H1 (cell line): ENCODE results near the gene EPHA3. TPM values are rescaled to one million over a fixed set of nuclear protein-coding genes. Genes with fewer than 3 reads are reported as not detected.

ENCODE experiments used
- CTCF ChIA-PET: fragments of 300-600 bp; sonication (Branson Sonifier 250); formaldehyde crosslinking; loops from one replicate; lab custom pipeline; 2021; ENCODE audit not compliant: partially characterized antibody; lab: Charles Lee
- POLR2A ChIA-PET: fragments of 300-600 bp; sonication (Branson Sonifier 250); formaldehyde crosslinking; loops from one replicate; lab custom pipeline; 2021; ENCODE audit warnings: inconsistent platforms; ENCODE audit not compliant: partially characterized antibody; lab: Charles Lee
- DNase-seq, 2 experiments: peaks; one replicate each; pipeline versions ENCODE4 v3.0.0 to v3.0.0-alpha.2; 2010 to 2022; ENCODE audit warnings: low spot score in 2 of 2, low read depth in 1 of 2, mixed read lengths in 1 of 2
- FAIRE-seq: peaks from 2 replicates; lab custom pipeline; 2011; peaks lifted over from hg19 to GRCh38; lab: Jason Lieb, UNC
- H2AFZ ChIP-seq: 2 replicates; pipeline ENCODE4 v1.8.1; 2012; ENCODE audit warnings: low read length, inconsistent platforms
- H2AK5ac ChIP-seq: 2 replicates; pipeline ENCODE4 v1.6.1; 2013; ENCODE audit warnings: low read depth, low read length
- H2BK120ac ChIP-seq: replicated peaks from 2 replicates; pipeline ENCODE3; 2013; ENCODE audit warnings: low read depth, low read length, inconsistent platforms
- H2BK12ac ChIP-seq: 2 replicates; pipeline ENCODE4 v1.6.1; 2013; ENCODE audit warnings: low read depth, low read length
- H2BK15ac ChIP-seq: 2 replicates; pipeline ENCODE4 v1.6.1; 2013; ENCODE audit warnings: low read length
- H2BK20ac ChIP-seq: 2 replicates; pipeline ENCODE4 v1.6.1; 2013; ENCODE audit warnings: low read length
- H2BK5ac ChIP-seq: 2 replicates; pipeline ENCODE4 v1.6.1; 2013; ENCODE audit warnings: low read depth, low read length
- H3K14ac ChIP-seq: 2 replicates; pipeline ENCODE4 v1.6.1; 2013; ENCODE audit warnings: inconsistent platforms; ENCODE audit not compliant: insufficient read length
- H3K18ac ChIP-seq: 2 replicates; pipeline ENCODE4 v1.6.1; 2013; ENCODE audit warnings: low read length; ENCODE audit errors: extremely low read depth
- H3K23ac ChIP-seq: 2 replicates; pipeline ENCODE4 v1.6.1; 2013; ENCODE audit warnings: inconsistent platforms; ENCODE audit not compliant: insufficient read length
- H3K23me2 ChIP-seq: 2 replicates; pipeline ENCODE4 v1.6.1; 2013; ENCODE audit warnings: low read depth, low read length
- H3K27ac ChIP-seq: 2 replicates; pipeline ENCODE4 v1.6.1; 2011; ENCODE audit warnings: low read depth, low read length, inconsistent platforms
- H3K27me3 ChIP-seq, 4 experiments: replicated peaks in 1 of 4; 1 replicate in 1 of 4; 2 replicates in 3 of 4; pipeline versions ENCODE4 v1.6.1 to v1.8.1; 2011 to 2013; ENCODE audit warnings: low read length in 3 of 4, mild to moderate bottlenecking in 3 of 4, inconsistent platforms in 2 of 4, mixed read lengths in 2 of 4, moderate library complexity in 1 of 4; ENCODE audit not compliant: control insufficient read depth in 3 of 4, insufficient read depth in 3 of 4; ENCODE audit errors: extremely low read depth in 1 of 4
- H3K36me3 ChIP-seq, 4 experiments: 2 replicates each; pipeline versions ENCODE4 v1.6.1 to v1.8.1; 2011 to 2013; ENCODE audit warnings: mild to moderate bottlenecking in 4 of 4, low read length in 3 of 4, moderate library complexity in 2 of 4, control low read depth in 1 of 4, inconsistent platforms in 1 of 4; ENCODE audit not compliant: insufficient read depth in 4 of 4, control insufficient read depth in 2 of 4
- H3K4ac ChIP-seq: replicated peaks from 2 replicates; pipeline ENCODE3; 2013; ENCODE audit warnings: low read length, low read depth, mixed read lengths, inconsistent platforms; ENCODE audit not compliant: insufficient read length
- H3K4me1 ChIP-seq, 4 experiments: replicated peaks in 1 of 4; 1 replicate in 1 of 4; 2 replicates in 3 of 4; pipeline versions ENCODE4 v1.6.1 to v1.8.1; 2011 to 2013; ENCODE audit warnings: low read length in 3 of 4, inconsistent platforms in 2 of 4, mixed read lengths in 1 of 4; ENCODE audit not compliant: insufficient read depth in 4 of 4, control insufficient read depth in 3 of 4
- H3K4me2 ChIP-seq, 2 experiments: 2 replicates each; pipeline versions ENCODE4 v1.6.1 to v1.8.1; 2011 to 2013; ENCODE audit warnings: low read depth in 2 of 2, low read length in 2 of 2, control low read depth in 1 of 2, inconsistent platforms in 1 of 2, mild to moderate bottlenecking in 1 of 2; ENCODE audit not compliant: insufficient read depth in 1 of 2
- H3K4me3 ChIP-seq, 4 experiments: fragments of 200-600, 300-600 bp in 1 of 4; sonication (generic), shearing (Covaris generic), sonication (Bioruptor Twin) in 1 of 4; 2 replicates each; pipeline versions ENCODE4 v1.5.1 to v1.8.1; 2011 to 2016; ENCODE audit warnings: low read length in 4 of 4, low read depth in 3 of 4, control low read depth in 2 of 4, inconsistent platforms in 2 of 4, mild to moderate bottlenecking in 2 of 4, mixed read lengths in 1 of 4, moderate library complexity in 1 of 4; ENCODE audit not compliant: insufficient read depth in 2 of 4; ENCODE audit errors: extremely low read depth in 1 of 4
- H3K56ac ChIP-seq: replicated peaks from 2 replicates; pipeline ENCODE3; 2013; ENCODE audit warnings: low read depth, mild to moderate bottlenecking, mixed read lengths, low read length, inconsistent platforms; ENCODE audit not compliant: insufficient read length
- H3K79me1 ChIP-seq: 2 replicates; pipeline ENCODE4 v1.6.1; 2013; ENCODE audit warnings: low read depth, low read length, control low read depth
- H3K79me2 ChIP-seq, 2 experiments: 2 replicates each; pipeline versions ENCODE4 v1.6.1 to v1.8.1; 2012 to 2013; ENCODE audit warnings: low read length in 2 of 2, mild to moderate bottlenecking in 2 of 2, inconsistent platforms in 1 of 2; ENCODE audit not compliant: insufficient read depth in 2 of 2, control insufficient read depth in 1 of 2
- H3K9ac ChIP-seq, 4 experiments: replicated peaks in 1 of 4; 1 replicate in 1 of 4; 2 replicates in 3 of 4; pipeline versions ENCODE4 v1.6.1 to v1.8.1; 2011 to 2013; ENCODE audit warnings: low read depth in 3 of 4, low read length in 3 of 4, control low read depth in 2 of 4, mild to moderate bottlenecking in 2 of 4, moderate library complexity in 2 of 4, inconsistent platforms in 1 of 4; ENCODE audit errors: extremely low read depth in 1 of 4
- H3K9me3 ChIP-seq, 2 experiments: 2 replicates each; pipeline versions ENCODE4 v1.6.1 to v1.8.1; 2012 to 2013; ENCODE audit warnings: mild to moderate bottlenecking in 2 of 2, moderate library complexity in 2 of 2, control low read depth in 1 of 2, inconsistent platforms in 1 of 2, low read depth in 1 of 2, low read length in 1 of 2, mixed read lengths in 1 of 2; ENCODE audit not compliant: insufficient read depth in 2 of 2
- H4K20me1 ChIP-seq, 2 experiments: replicated peaks in 1 of 2; 2 replicates each; pipeline versions ENCODE3 to v1.8.1; 2011 to 2013; ENCODE audit warnings: inconsistent platforms in 2 of 2, low read length in 2 of 2, mild to moderate bottlenecking in 1 of 2; ENCODE audit not compliant: insufficient read depth in 2 of 2, control insufficient read depth in 1 of 2
- H4K5ac ChIP-seq: 2 replicates; pipeline ENCODE4 v1.6.1; 2013; ENCODE audit warnings: low read length, low read depth, mixed read lengths, inconsistent platforms; ENCODE audit not compliant: insufficient read length
- H4K8ac ChIP-seq: 2 replicates; pipeline ENCODE4 v1.8.0; 2013; ENCODE audit warnings: mild to moderate bottlenecking, moderate library complexity, low read length, inconsistent platforms; ENCODE audit not compliant: insufficient read depth; ENCODE audit errors: extremely low read depth
- H4K91ac ChIP-seq: replicated peaks from 2 replicates; pipeline ENCODE3; 2013; ENCODE audit warnings: low read length, mixed read lengths, inconsistent platforms; ENCODE audit not compliant: insufficient read length
- CEBPB ChIP-seq: IDR thresholded peaks from 2 replicates; pipeline ENCODE4 v1.6.1; 2012; ENCODE audit warnings: low read depth, low read length
- CHD1 ChIP-seq: IDR thresholded peaks from 2 replicates; pipeline ENCODE4 v1.6.1; 2012; ENCODE audit warnings: low read depth, low read length, improper control_type of control experiment
- EZH2 ChIP-seq: fragments of 200-600 bp; sonication (generic); IDR thresholded peaks from 2 replicates; pipeline ENCODE4 v1.7.1; 2012; ENCODE audit warnings: low read depth, mild to moderate bottlenecking, moderate library complexity, low read length, inconsistent platforms; ENCODE audit not compliant: severe bottlenecking
- FOSL1 ChIP-seq: IDR thresholded peaks from 2 replicates; pipeline ENCODE4 v1.6.1; 2011; ENCODE audit warnings: mild to moderate bottlenecking, low read depth, low read length, moderate library complexity; ENCODE audit not compliant: insufficient read depth
- KDM1A ChIP-seq: fragments of 200-600, 300-600 bp; sonication (generic); IDR thresholded peaks from 2 replicates; pipeline ENCODE4 v1.7.1; 2016; ENCODE audit warnings: mild to moderate bottlenecking, low read length, borderline replicate concordance
- SP4 ChIP-seq: IDR thresholded peaks from 2 replicates; pipeline ENCODE4 v1.6.1; 2012; ENCODE audit warnings: low read length, inconsistent platforms
- SRF ChIP-seq: IDR thresholded peaks from 2 replicates; pipeline ENCODE4 v1.6.1; 2011; ENCODE audit warnings: mild to moderate bottlenecking, low read depth, low read length, moderate library complexity
- TAF1 ChIP-seq: IDR thresholded peaks from 2 replicates; pipeline ENCODE4 v1.6.1; 2011; ENCODE audit warnings: mild to moderate bottlenecking, low read depth, low read length
- TAF7 ChIP-seq: optimal IDR thresholded peaks from 2 replicates; pipeline ENCODE3; 2011; ENCODE audit warnings: low read depth, mild to moderate bottlenecking, inconsistent platforms, low read length, moderate library complexity, borderline replicate concordance
- YY1 ChIP-seq: IDR thresholded peaks from 2 replicates; pipeline ENCODE4 v1.6.1; 2011; ENCODE audit warnings: low read depth, mild to moderate bottlenecking, low read length
- WGBS, 2 experiments: shearing (Covaris generic) in 1 of 2; methylation state at CpG; one replicate each; pipeline versions ENCODE4 v1.1.6 to v1.1.7; 2013 to 2015; ENCODE audit warnings: low lambda C conversion rate in 2 of 2, mixed read lengths in 2 of 2, inconsistent platforms in 1 of 2, low coverage in 1 of 2, missing lambda C conversion rate in 1 of 2; ENCODE audit not compliant: insufficient replicate concordance in 2 of 2, insufficient coverage in 1 of 2, insufficient read length in 1 of 2; ENCODE audit errors: extremely low coverage in 1 of 2, missing lambda C conversion rate in 1 of 2; 5-methylcytosine and 5-hydroxymethylcytosine counted together
- polyA plus RNA-seq, 7 experiments: library from polyadenylated mRNA; depleted of rRNA in 3 of 7; stranded (reverse) in 5 of 7; unstranded in 2 of 7; fragments of >200 nt in 5 of 7; fragments of 200-250 nt in 2 of 7; gene quantifications; 1 replicate in 5 of 7; 2 replicates in 1 of 7; 4 replicates in 1 of 7; pipeline versions ENCODE4 v1.2.1 to v1.2.3, GENCODE V29; 2011 to 2013; ENCODE audit warnings: missing spikeins in 2 of 7, mixed read lengths in 2 of 7
- total RNA-seq: library from RNA; stranded (reverse); fragmentation: NEBNext Ultra II Directional; extraction: Animal tissue kit (Norgen Biotek cat#: 25700); gene quantifications from 2 replicates; pipeline ENCODE4 v1.2.1, GENCODE V29; 2021
- TF ChIP-seq, protein P1 (sequence below): IDR thresholded peaks from 2 replicates; pipeline ENCODE4 v1.6.1; 2012; ENCODE audit warnings: inconsistent platforms

The EPHA3 gene
- total and polyA plus RNA-seq, 2 of the 8 experiments (the other 6 are each of a cell fraction or from before 2014, with no cell fraction given): 0.09 to 0.22 TPM

DNA sequence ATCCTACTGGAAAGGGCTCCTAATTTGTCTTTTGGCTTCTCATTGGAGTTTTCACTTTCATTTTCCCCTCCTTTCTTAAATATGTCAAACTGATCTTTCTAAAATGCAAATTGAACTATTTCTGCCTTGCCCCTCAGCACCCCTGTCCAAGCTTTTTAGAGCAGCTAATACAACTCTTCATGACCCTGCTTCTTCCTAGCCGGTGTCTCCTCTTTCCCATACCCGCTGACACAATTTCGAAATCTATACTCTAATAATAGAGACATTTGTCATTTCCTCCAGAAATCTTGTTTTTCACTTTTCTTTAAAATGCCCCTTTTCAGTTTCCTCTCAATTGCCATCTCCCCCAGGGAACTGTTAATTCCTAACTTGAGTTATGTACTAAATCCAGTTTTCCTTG, 2.9 kb upstream of the EPHA3 start:
- no peak overlapping the region for H3K56ac ChIP-seq
- POLR2A ChIA-PET: no interaction called here
- H3K4me1 ChIP-seq: peaks cover 0 to 2% (median 0%) of the 10 kb centered on the region in 4 experiments; a peak in 2 of 7 replicates
- DNase-seq (no peak), FAIRE-seq (no peak)
- no peaks in the 10 kb centered on the region for H4K20me1 ChIP-seq
- no peak overlapping the region for H3K18ac ChIP-seq
- H3K4me3 ChIP-seq: no peak overlapping the region
- no peak overlapping the region for H2BK12ac ChIP-seq
- H3K36me3 ChIP-seq: no peaks in the 10 kb centered on the region
- H2AFZ ChIP-seq: no peak overlapping the region
- peaks cover 0 to 21% (median 7%) of the 10 kb centered on the region in 4 experiments; a peak in 6 of 7 replicates for H3K27me3 ChIP-seq
- no peaks in the 10 kb centered on the region for H3K79me2 ChIP-seq
- no peak overlapping the region for H3K27ac ChIP-seq
- H2AK5ac ChIP-seq: no peak overlapping the region
- no peak overlapping the region for H2BK5ac ChIP-seq
- H2BK20ac ChIP-seq: no peak overlapping the region
- H3K9me3 ChIP-seq: no peaks in the 10 kb centered on the region
- no peak overlapping the region for H3K9ac ChIP-seq
- H3K4ac ChIP-seq: no peak overlapping the region
- no peak overlapping the region for H3K23ac ChIP-seq
- H2BK120ac ChIP-seq: no peak overlapping the region
- no peaks in the 10 kb centered on the region for H3K79me1 ChIP-seq
- H4K8ac ChIP-seq: no peak overlapping the region
- H3K14ac ChIP-seq: no peak overlapping the region
- 89% methylated on average over 3 of the region's 3 CpGs; no CpG with 5 or more reads in 1 of the 2 experiments for WGBS, 2 experiments
- H3K23me2 ChIP-seq: no peaks in the 10 kb centered on the region; the same call in 1 of the 2 replicates
- H4K5ac ChIP-seq: no peak overlapping the region
- no peak overlapping the region for H4K91ac ChIP-seq
- H2BK15ac ChIP-seq: no peak overlapping the region
- no peak overlapping the region for H3K4me2 ChIP-seq
- CTCF ChIA-PET: no interaction called here
- TF ChIP-seq SP4 (no peak), FOSL1 (no peak), CHD1 (no peak), YY1 (no peak), SRF (no peak), CEBPB (no peak), TAF1 (no peak), KDM1A (no peak), TAF7 (no peak), EZH2 (no peak)
- TF ChIP-seq, protein P1, sequence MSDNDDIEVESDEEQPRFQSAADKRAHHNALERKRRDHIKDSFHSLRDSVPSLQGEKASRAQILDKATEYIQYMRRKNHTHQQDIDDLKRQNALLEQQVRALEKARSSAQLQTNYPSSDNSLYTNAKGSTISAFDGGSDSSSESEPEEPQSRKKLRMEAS: no peak
